Activated T-helper 1 cell treated with Interleukin-2 at 50 U/mL for 16 hours (primary cell): ENCODE data around the gene C12orf60.

Source experiments
- DNase-seq: peaks from one replicate; pipeline ENCODE4 v3.0.0-alpha.2; 2020; ENCODE audit warnings: low read depth

C12orf60 gene

DNA sequence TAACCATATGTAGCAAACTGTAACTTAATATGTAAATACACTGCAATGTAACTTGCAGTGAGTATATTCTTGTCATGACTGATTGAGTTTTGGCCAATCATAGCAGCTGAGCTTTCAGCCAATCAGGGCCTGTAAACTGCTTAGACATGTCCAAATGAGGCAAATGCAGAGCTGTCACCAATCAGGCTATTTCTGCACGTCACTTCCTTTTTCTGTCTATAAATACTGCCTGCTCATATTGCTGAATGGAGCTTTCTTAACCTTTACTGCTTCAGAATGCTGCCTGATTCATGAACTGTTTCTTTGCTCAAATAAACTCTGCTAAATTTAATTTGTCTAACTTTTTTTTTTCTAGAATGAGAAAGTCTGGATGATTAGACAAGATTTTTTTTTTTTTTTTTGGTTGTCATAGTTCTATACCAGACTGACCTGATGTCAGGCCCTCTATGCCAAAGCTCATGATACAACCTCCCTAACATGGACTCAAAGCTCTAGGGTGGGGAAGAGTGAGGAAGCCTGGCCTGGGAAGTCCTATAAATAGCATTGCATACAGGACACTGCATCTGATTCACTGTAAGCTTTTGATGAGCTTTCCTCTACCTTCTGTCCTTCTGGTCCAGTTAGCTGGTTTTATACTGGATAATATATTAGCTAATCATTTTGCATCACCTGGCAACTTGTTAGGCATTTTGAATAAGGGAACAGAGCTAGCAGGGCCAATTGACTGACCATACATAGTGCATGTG lies 70.1 kb downstream of the C12orf60 start:
- DNase-seq = no peak
